Stimulated activated CD4-positive, alpha-beta T cell treated with anti-CD3 and anti-CD28 coated beads, Interleukin-15, amount 100 ng/mL, for 1 hour (primary cell): Measurements from ENCODE around the gene FGF18.
"Not testable (repeated sequence)": the region's sequence is repeated elsewhere in the genome, so short reads cannot be mapped to it uniquely, and the experiment has no call there.

Experiments
- DNase-seq, 2 donors: peaks; one replicate each; pipeline ENCODE4 v3.0.0-alpha.2; 2020; ENCODE audit warnings: low read depth in 1 of 2, low spot score in 1 of 2

Gene FGF18, protein sequence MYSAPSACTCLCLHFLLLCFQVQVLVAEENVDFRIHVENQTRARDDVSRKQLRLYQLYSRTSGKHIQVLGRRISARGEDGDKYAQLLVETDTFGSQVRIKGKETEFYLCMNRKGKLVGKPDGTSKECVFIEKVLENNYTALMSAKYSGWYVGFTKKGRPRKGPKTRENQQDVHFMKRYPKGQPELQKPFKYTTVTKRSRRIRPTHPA

GRCh38 chr5:171418982-171419687 lies at the start of gene FGF18:
Gene FGF18, plus strand, starts transcription at chr5:171419647. Its CDS starts 553 bp downstream, at chr5:171420200.
- no peak for DNase-seq

DNA sequence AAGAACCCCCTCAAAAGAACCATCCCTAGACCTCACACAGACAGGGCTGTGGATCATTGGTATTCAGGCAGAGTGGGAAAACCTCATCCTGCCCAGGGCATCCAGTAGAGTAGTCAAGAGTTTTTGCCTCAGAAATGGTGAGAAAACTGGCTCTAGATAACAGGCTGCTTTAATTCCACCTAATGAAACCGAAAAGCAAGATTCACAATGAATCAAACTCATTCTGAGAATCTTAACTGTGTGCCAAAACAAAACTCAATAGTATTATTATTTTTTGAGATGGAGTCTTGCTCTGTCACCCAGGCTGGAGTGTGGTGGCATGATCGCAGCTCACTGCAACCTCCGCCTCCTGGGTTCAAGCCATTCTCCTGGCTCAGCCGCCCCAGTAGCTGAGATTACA lies 49.5 kb upstream of the FGF18 start:
- DNase-seq = no peak

- not testable (repeated sequence) for DNase-seq
These were observed 48.6 kb upstream of the FGF18 start for GRCh38 chr5:171370881-171371280.

GRCh38 chr5:171371326-171371725 lies 48.1 kb upstream of the FGF18 start:
- DNase-seq = no peak

- DNase-seq = no peak
These were observed 39.5 kb upstream of the FGF18 start for GRCh38 chr5:171379961-171380360.

DNA sequence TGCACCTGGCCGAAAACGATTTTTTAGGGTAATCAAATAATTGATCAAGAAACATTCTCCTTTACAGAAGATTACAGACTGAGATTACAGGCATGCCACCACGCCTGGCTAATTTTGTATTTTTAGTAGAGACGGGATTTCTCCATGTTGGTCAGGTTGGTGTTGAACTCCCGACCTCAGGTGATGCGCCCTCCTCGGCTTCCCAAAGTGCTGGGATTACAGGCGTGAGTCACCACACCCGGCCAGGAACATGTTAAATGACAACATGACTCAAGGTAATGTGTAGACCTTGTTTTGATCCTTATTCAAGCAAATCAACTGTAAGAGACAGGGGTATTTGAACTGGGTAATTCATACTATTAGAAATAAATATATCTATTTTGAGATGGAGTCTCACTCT lies 35.0 kb upstream of the FGF18 start:
- DNase-seq = not testable (repeated sequence)

GRCh38 chr5:171384999-171385398 lies 34.4 kb upstream of the FGF18 start:
- not testable (repeated sequence) for DNase-seq

DNA sequence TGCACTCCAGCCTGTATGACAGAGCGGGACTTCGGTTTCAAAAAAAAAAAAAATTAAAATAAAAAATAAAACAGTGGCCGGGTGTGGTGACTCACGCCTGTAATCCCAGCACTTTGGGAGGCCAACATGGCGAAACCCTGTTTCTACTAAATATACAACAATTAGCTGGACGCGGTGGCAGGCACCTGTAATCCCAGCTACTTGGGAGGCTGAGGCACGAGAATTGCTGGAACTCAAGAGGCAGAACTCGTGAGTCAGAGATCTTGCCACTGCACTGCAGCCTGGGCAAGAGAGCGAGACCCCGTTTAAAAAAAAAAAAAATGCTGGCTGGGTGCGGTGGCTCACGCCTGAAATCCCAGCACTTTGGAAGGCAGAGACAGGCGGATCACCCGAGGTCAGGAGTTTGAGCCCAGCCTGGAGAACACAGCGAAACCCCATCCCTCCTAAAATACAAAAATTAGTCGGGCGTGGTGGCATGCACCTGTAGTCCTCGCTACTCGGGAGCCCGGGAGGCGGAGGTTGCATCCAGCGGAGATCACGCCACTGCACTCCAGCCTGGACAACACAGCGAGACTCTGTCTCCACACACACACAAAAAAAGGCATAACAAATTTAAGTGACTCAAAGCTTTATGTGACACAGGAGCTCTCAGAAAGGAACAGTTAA lies 33.3 kb upstream of the FGF18 start:
- no peak for DNase-seq

- no peak for DNase-seq
These were observed 32.5 kb upstream of the FGF18 start for GRCh38 chr5:171386861-171387344.

DNA sequence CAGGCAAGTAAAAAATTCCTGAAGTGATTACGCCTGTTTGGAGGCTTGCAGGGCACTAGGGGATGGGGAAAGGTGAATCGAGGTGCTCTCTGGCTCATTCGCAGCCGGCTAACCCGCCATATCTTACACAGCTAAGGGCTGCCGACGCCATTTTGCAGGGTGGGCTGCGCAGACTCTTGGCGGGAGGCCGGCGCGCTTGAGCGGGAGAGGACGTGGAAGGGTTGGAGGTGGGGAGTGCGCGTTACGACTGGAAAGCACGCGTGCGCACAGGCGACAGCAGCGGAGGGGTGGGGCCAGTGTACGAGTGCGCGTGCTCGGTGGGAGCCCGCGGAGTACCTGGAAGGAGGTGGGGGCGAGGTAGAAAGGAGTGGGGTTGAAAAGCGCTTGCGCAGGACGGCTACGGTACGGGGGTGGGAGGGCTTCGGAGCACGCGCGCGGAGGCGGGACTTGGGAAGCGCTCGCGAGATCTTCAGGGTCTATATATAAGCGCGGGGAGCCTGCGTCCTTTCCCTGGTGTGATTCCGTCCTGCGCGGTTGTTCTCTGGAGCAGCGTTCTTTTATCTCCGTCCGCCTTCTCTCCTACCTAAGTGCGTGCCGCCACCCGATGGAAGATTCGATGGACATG lies 32.0 kb upstream of the FGF18 start, which contains the start of gene NPM1:
Gene NPM1 (plus strand): TSS at position 505 of the 625 bp plus-strand sequence. CDS start 100 bp downstream, at position 605.
- DNase-seq = peak; percentile 94 to 96

DNA sequence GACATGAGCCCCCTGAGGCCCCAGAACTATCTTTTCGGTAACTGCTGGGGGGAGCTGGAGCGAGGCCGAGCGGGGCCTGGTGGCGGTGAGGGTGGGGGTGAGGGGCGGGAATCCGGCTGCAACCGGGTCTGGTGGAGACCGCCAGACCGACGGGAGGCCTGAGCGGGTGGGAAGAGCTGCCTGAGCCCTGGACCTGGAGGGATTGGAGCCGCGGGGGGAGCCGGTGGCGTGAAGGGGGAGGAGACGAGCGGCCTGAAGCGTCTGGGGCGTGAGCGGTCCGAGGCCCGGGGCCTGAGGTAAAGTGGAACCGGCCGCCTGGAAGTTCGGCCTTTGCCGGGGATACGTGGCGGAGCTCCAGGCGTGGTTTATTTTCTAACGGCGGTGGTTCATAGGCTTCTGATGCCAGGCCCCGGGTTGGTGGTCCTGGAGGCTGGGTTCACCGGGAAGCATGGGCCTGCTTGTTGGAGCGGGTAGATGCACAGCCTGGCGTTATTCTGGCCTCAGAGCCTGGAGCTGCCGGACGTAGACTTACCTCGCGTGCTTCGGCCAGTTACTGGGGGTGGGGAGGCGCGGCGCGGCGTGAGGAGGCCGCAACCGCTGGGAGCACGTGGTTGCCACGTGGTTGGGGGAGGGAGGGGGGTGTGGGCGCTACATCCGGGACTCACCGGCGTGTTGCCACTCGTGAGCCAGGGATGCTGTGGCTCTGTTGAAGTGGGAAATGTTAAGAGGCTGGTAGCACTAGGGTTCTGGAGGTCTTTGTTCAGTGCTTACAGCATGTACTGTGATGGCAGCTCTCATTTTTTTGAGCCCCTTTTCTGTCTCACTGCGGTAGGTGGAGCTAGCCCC lies 31.3 kb upstream of the FGF18 start:
- DNase-seq = peak; percentile 54 to 83

DNA sequence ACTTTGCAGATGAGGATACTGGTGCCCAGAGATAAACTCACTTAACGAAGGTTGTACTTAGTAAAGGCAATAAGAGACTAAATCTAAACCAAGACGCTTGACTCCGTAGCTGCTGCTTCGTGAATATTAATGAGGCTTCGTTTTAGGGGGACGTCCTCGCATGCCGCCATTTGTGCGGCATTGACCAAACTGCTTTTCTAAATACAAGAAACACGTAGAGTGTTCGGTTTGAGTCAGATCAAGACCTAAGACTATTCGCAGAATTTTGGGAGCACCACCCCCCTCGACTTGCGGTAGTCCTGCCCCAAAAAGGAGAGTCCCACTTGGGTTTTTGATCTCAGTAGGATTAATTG lies 30.7 kb upstream of the FGF18 start:
- DNase-seq = no peak

- DNase-seq = no peak
These were observed 28.4 kb upstream of the FGF18 start for GRCh38 chr5:171390883-171391677.

GRCh38 chr5:171391996-171392577 lies 27.4 kb upstream of the FGF18 start:
- no peak for DNase-seq

GRCh38 chr5:171392585-171393159 lies 26.8 kb upstream of the FGF18 start:
- no peak for DNase-seq

DNA sequence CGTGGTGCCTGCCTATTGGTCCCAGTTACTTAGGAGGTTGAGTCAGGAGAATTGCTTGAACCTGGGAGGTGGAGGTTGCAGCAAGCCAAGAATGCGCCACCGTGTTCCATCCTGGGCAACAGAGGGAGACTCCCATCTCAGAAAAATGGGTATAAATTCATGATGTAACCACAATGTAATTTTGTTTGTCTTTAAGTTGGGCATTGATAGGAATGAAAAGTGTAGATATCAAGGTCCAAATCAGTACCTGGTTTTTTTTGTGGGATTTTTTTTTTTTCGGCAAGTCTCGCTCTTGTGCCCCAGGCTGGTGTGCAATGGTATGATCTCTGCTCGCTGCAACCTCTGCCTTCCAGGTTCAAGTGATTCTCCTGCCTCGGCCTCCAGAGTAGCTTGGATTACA lies 24.4 kb upstream of the FGF18 start:
- DNase-seq = no peak

DNA sequence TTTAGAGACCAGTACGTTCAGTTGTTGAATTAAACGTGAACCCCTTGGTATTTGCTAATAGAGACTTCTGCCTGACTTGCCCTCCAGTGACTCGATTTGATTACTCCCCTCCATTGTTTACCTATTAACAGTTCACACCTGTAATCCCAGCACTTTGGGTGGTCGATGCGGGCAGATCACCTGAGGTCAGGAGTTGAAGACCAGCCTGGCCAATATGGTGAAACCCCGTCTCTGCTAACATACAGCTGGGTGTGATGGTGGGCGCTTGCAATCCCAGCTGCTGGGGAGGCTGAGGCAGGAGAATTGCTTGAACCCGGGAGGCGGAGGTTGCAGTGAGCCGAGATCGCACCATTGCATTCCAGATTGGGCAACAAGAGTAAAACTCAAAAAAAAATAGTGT lies 22.9 kb upstream of the FGF18 start:
- DNase-seq = not testable (repeated sequence)

- DNase-seq = no peak
These were observed 22.3 kb upstream of the FGF18 start for GRCh38 chr5:171397190-171397589.

GRCh38 chr5:171397599-171397998 lies 21.8 kb upstream of the FGF18 start:
- no peak for DNase-seq
